ENCODE data around the gene C1QL1.

Gene C1QL1

DNA sequence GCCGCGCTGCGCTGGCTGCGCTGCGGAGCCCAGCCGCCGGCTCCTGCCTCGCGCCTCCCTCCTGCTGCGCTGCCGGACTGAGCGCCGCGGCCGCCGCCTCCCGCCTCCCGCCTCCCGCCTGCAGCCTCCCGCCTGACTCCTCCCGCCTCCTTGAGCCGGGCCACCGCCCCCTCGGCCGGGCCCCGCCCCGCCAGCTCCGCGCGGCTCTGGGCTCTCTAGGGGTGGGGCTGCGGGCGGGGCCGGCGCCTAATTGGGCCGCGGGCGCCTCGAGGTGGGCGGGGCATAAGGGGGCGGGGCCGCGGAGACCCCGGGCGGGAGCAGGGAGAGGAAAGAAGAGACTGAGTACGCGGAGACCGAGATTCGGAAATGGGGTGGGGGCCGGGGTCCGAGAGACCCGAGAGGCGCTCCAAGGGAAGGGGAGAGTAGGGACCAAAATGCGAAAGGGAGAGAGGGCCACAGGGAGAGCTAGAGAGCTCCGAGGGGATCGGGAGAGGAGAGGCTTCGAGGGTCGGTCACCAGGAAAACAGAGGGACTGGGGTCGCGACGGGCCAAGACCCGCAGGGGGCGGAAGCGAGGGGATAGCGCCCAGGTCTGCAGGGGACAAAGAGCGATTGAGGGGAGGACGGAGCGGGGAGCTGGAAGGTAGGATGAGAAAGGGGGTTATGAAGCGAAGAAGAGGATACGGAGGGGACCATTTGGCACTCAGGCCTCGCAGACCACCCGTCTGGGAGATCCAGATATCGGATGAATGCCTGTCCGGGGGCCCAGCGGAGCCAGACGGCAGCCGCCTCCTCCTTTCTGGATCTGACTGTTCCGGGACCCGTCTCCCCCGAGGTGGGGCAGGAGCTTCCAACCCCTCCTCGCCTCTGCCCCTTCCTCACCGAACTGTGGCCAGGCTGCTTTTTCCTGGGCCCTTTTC lies at the start of gene C1QL1:
Gene C1QL1 (minus strand): TSS at position 79 of the 919 bp plus-strand sequence. CDS start 255 bp downstream, outside the sequence.
- no peak for DNase-seq (ENCODE audit: low read depth)
- TF ChIP-seq CTCF (IDR thresholded peaks at IDR 0.05; ENCODE audit: control insufficient read depth, insufficient read depth, low read depth, low read length, missing control alignments): peak; percentile 16
- peak within 1 kb of the TSS; percentile 52 for H3K4me3 ChIP-seq (ENCODE audit: control insufficient read depth, low read depth, low read length)

DNA sequence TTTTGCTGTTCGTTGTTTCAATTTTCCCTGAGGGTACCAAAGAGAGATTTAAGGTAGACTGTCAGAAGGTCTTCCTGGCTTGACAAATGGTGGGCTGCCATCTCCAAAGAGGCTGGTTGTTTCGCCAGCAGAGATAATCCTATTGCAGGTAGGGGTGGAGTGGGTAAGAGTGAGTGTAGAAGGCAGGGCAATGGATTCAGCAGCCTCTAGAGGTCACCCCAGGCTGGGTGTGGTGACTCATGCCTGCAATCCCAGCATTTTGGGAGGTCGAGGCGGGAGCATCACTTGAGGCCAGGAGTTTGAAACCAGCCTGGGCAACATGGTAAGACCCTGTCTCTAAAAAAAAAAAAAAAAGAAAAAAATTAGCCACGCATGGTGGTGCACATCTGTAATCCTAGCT lies 48.7 kb upstream of the C1QL1 start:
- peak; percentile 28 for TF ChIP-seq CTCF (IDR thresholded peaks at IDR 0.05; ENCODE audit: control insufficient read depth, insufficient read depth, low read depth, low read length, missing control alignments)
- no peak overlapping the region for H3K4me3 ChIP-seq (ENCODE audit: control insufficient read depth, low read depth, low read length)
- DNase-seq (ENCODE audit: low read depth): no peak

DNA sequence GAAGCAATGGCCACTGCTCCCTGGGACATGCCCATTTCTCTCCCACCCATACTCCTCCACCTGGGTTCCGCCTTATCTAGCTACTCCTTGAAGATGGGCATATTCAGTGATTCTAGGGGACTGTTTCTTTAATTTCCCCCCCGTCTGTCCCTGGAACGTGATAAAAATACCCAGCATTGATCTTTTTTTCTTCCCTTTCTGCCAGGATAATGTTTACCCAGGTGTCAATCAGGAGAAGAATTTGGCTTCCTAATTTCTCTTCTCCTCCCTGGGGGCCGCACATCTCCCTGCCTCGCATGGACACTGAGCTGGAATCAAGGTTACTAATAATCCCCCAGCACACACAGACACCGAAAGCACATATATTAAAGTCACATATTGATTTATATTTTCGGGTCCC lies 48.1 kb upstream of the C1QL1 start:
- no peak for DNase-seq (ENCODE audit: low read depth)

DNA sequence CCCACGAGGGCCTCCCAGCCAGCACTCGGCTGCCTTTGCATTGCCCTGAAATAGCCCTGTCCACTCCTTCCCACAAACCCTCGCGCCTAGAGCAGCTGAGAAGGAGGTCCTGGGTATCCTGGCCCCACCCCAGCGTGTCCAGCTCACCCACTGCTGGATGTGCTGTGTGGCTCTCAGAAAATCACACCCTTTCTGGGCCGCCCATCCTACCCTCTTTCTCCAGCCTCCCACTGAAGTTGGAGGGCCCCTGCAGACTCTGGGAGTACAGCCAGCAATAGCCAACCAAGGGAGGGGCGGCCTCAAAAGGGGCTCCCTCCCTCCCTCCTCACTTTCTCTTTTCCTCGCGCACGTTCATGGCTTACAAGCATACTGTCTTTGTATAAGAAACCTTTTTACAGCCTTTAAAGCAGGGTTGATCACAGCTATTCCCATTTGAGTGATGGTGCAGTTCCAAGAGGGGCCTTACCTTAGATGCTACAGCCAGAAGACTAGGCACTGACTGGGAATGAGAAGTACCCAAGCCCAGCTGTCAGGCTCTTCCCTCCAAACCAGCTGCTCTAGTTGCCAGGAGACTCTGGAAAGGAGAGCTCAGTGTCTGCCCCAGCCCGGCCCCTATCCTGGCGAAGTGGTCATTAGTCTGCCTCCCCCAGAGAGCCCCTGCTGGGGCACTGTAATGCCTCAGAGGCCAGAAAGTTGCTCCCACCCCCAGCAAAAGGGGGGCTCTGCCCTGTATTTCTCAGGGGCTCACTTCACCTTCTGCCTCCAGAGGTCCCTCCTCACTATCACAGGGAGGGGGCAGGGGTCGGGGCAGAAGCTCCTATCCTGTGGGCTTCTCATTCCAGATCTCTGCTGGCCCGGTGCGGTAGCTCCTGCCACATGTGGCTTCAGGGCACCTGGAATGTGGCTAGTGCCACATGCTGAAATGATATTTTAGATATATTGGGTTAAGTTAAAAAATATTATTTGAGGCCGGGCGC lies 45.2 kb upstream of the C1QL1 start:
- DNase-seq (ENCODE audit: low read depth): no peak
- no peak overlapping the region for H3K4me3 ChIP-seq (ENCODE audit: control insufficient read depth, low read depth, low read length)
- TF ChIP-seq CTCF (IDR thresholded peaks at IDR 0.05; ENCODE audit: control insufficient read depth, insufficient read depth, low read depth, low read length, missing control alignments): no peak

More for the DNA sequence above, 48.1 kb upstream of the C1QL1 start:
- TF ChIP-seq CTCF (IDR thresholded peaks at IDR 0.05; ENCODE audit: control insufficient read depth, insufficient read depth, low read depth, low read length, missing control alignments): no peak
- no peak overlapping the region for H3K4me3 ChIP-seq (ENCODE audit: control insufficient read depth, low read depth, low read length)

DNA sequence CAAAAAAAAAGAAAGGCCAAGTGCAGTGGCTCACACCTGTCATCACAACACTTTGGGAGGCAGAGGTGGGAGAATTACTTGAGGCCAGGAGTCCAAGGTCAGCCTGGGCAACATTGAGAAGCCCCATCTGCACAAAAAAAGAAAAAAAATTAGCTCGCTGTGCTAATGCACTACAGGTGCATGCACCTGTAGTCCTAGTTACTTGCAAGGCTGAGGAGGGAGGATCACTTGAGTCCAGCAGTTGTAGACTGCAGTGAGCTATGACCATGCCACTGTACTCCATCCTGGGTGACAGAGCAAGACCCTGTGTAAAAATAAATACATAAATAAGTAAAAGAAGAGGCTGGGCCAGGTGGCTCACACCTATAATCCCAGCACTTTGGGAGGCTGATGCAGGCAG lies 43.7 kb upstream of the C1QL1 start:
- no peak overlapping the region for H3K4me3 ChIP-seq (ENCODE audit: control insufficient read depth, low read depth, low read length)
- TF ChIP-seq CTCF (IDR thresholded peaks at IDR 0.05; ENCODE audit: control insufficient read depth, insufficient read depth, low read depth, low read length, missing control alignments): no peak
- DNase-seq (ENCODE audit: low read depth): no peak

DNA sequence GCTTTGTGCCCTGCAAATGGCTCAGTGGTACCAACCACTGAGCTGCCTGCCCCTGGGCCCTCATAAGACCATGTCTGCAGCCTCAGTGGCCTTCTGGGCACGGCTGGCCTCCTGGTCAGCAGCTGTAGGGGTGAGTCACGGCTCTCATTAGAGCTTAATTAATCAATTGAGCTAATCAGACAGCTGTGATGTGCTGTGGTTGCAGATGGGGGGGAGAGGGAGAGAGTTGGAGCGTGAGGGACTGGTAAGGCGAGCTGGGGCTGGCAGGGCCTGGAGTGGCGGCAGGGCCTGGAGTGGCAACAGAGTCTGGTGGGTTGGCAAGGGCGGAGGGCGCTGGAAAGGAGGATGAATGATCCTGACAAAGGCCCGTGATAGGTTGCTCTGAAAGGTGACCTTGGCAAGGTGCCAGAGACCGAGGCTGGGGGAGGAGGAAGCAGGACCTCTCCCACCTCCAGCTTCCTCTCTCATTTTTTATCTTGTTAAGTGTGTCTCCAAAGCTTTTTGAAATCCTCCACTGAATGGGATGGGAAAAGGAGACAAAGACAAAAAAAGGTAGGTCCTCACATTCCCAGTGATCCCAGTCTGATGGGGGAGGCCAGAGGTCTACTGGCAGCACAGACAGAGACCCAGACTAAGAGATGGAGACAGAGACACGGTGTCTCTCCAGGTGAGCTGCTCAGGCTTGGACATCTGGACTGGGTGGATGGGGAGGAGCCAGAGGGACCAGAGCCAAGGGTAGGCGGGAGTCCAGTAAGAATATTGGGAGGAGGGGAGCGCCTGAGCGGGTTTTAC lies 41.8 kb upstream of the C1QL1 start:
- H3K4me3 ChIP-seq (ENCODE audit: control insufficient read depth, low read depth, low read length): no peak overlapping the region
- DNase-seq (ENCODE audit: low read depth): no peak
- no peak for TF ChIP-seq CTCF (IDR thresholded peaks at IDR 0.05; ENCODE audit: control insufficient read depth, insufficient read depth, low read depth, low read length, missing control alignments)

Measured in AG09309 (cell line).